ENCODE data around the gene SELENON. TPM values are rescaled to one million over a fixed set of nuclear protein-coding genes. Genes with fewer than 3 reads are reported as not detected.

Gene SELENON
- total and polyA plus RNA-seq, 2 of the 13 experiments (the other 11 are each of a cell fraction or from before 2014, with no cell fraction given), result 3.8 to 8.0 TPM

DNA sequence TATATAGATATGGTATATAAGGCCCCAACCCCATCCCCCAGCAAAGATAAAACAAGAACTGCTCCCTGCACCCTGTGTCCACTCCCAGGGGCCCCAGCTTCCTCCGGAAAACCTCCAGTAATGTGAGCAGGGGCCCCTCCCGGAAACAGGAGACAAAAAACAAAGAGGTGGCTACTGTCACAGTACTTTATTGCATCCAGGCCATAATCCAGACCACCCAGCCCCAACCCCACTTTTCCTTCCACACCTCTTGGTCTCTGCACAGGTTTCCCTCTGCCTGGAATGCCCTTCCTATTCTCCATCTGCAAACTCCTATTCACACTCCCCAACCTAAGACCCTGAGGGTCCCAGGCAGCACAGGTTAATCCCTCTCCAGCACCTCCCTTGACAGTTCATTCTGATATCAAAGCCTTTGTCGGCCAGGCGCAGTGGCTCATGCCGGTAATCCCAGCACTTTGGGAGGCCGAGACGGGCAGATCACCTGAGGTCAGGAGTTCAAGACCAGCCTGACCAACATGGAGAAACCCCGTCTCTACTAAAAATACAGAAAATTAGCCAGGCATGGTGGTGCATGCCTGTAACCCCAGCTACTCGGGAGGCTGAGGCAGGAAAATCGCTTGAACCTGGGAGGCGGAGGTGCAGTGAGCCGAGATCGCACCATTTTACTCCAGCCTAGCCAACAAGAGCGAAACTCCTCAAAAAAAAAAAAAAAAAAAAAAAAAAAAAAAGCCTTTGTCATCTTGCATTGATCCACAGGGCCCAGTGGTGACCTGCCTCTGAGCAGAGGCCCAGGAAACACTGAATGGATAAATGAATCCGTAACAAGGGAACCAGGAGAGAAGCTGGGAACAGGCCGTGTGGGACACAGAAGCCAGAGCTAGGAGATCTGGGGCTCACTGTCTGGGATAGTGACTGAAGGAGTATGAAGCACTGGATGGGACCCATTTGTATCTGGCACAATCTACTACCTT lies 61.6 kb downstream of the SELENON start (continued):
- TF ChIP-seq ZZZ3 (CRISPR knock-in tag; IDR thresholded peaks at IDR 0.05; ENCODE audit: borderline replicate concordance) (no peak), ZBTB20 (CRISPR knock-in tag; IDR thresholded peaks at IDR 0.05; ENCODE audit: borderline replicate concordance, low read depth) (peak; percentile 84; the same call in 1 of the 2 replicates), FOXK1 (CRISPR knock-in tag; IDR thresholded peaks at IDR 0.05; ENCODE audit: borderline replicate concordance, low read depth) (0 out of 2 replicates have a peak, but pooled peaks have one; percentile 22), FOXC1 (CRISPR knock-in tag; IDR thresholded peaks at IDR 0.05; ENCODE audit: borderline replicate concordance) (no peak), ETV5 (CRISPR knock-in tag; IDR thresholded peaks at IDR 0.05; ENCODE audit: borderline replicate concordance) (peak; percentile 97), FOXO1 (CRISPR knock-in tag; IDR thresholded peaks at IDR 0.05) (peak; percentile 60), ASH2L (IDR thresholded peaks at IDR 0.05; ENCODE audit: insufficient read length, low read depth, low read length) (peak; percentile 79), ZNF350 (CRISPR knock-in tag; IDR thresholded peaks at IDR 0.05; ENCODE audit: borderline replicate concordance, low read depth) (peak; percentile 60; the same call in 1 of the 2 replicates), AKAP8 (CRISPR knock-in tag; IDR thresholded peaks at IDR 0.05) (no peak), HMG20B (CRISPR knock-in tag; conservative IDR thresholded peaks at IDR 0.05) (peak; percentile 5; the same call in 1 of the 2 replicates), SNAPC2 (CRISPR knock-in tag; IDR thresholded peaks at IDR 0.05) (0 out of 2 replicates have a peak, but pooled peaks have one; percentile 56), ZNF143 (CRISPR knock-in tag; IDR thresholded peaks at IDR 0.05) (peak; percentile 24; the same call in 1 of the 2 replicates), CCAR2 (optimal IDR thresholded peaks at IDR 0.05; ENCODE audit: low read depth, low read length) (no peak)
- TF ChIP-seq, protein P1, sequence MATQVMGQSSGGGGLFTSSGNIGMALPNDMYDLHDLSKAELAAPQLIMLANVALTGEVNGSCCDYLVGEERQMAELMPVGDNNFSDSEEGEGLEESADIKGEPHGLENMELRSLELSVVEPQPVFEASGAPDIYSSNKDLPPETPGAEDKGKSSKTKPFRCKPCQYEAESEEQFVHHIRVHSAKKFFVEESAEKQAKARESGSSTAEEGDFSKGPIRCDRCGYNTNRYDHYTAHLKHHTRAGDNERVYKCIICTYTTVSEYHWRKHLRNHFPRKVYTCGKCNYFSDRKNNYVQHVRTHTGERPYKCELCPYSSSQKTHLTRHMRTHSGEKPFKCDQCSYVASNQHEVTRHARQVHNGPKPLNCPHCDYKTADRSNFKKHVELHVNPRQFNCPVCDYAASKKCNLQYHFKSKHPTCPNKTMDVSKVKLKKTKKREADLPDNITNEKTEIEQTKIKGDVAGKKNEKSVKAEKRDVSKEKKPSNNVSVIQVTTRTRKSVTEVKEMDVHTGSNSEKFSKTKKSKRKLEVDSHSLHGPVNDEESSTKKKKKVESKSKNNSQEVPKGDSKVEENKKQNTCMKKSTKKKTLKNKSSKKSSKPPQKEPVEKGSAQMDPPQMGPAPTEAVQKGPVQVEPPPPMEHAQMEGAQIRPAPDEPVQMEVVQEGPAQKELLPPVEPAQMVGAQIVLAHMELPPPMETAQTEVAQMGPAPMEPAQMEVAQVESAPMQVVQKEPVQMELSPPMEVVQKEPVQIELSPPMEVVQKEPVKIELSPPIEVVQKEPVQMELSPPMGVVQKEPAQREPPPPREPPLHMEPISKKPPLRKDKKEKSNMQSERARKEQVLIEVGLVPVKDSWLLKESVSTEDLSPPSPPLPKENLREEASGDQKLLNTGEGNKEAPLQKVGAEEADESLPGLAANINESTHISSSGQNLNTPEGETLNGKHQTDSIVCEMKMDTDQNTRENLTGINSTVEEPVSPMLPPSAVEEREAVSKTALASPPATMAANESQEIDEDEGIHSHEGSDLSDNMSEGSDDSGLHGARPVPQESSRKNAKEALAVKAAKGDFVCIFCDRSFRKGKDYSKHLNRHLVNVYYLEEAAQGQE (IDR thresholded peaks at IDR 0.05; ENCODE audit: borderline replicate concordance in 1 of 2, low read depth in 1 of 2, low read length in 2 of 2), result peak in 1 of 2 experiments; percentile 52; a peak in 1 of 4 replicates
- TF ChIP-seq, protein P2, sequence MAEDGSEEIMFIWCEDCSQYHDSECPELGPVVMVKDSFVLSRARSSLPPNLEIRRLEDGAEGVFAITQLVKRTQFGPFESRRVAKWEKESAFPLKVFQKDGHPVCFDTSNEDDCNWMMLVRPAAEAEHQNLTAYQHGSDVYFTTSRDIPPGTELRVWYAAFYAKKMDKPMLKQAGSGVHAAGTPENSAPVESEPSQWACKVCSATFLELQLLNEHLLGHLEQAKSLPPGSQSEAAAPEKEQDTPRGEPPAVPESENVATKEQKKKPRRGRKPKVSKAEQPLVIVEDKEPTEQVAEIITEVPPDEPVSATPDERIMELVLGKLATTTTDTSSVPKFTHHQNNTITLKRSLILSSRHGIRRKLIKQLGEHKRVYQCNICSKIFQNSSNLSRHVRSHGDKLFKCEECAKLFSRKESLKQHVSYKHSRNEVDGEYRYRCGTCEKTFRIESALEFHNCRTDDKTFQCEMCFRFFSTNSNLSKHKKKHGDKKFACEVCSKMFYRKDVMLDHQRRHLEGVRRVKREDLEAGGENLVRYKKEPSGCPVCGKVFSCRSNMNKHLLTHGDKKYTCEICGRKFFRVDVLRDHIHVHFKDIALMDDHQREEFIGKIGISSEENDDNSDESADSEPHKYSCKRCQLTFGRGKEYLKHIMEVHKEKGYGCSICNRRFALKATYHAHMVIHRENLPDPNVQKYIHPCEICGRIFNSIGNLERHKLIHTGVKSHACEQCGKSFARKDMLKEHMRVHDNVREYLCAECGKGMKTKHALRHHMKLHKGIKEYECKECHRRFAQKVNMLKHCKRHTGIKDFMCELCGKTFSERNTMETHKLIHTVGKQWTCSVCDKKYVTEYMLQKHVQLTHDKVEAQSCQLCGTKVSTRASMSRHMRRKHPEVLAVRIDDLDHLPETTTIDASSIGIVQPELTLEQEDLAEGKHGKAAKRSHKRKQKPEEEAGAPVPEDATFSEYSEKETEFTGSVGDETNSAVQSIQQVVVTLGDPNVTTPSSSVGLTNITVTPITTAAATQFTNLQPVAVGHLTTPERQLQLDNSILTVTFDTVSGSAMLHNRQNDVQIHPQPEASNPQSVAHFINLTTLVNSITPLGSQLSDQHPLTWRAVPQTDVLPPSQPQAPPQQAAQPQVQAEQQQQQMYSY (CRISPR knock-in tag; IDR thresholded peaks at IDR 0.05), result peak; percentile 31; the same call in 1 of the 2 replicates
- TF ChIP-seq, protein P3, sequence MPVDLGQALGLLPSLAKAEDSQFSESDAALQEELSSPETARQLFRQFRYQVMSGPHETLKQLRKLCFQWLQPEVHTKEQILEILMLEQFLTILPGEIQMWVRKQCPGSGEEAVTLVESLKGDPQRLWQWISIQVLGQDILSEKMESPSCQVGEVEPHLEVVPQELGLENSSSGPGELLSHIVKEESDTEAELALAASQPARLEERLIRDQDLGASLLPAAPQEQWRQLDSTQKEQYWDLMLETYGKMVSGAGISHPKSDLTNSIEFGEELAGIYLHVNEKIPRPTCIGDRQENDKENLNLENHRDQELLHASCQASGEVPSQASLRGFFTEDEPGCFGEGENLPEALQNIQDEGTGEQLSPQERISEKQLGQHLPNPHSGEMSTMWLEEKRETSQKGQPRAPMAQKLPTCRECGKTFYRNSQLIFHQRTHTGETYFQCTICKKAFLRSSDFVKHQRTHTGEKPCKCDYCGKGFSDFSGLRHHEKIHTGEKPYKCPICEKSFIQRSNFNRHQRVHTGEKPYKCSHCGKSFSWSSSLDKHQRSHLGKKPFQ (CRISPR knock-in tag; IDR thresholded peaks at IDR 0.05; ENCODE audit: insufficient replicate concordance), result peak; percentile 78
